ENCODE measurements around the gene VWA8. TPM values are rescaled to one million over a fixed set of nuclear protein-coding genes. Genes with fewer than 3 reads are reported as not detected.
"Not testable (repeated sequence)": the region's sequence is repeated elsewhere in the genome, so short reads cannot be mapped to it uniquely, and the experiment has no call there.

The VWA8 gene
- polyA plus RNA-seq, 1 donor = 9.9 TPM

DNA sequence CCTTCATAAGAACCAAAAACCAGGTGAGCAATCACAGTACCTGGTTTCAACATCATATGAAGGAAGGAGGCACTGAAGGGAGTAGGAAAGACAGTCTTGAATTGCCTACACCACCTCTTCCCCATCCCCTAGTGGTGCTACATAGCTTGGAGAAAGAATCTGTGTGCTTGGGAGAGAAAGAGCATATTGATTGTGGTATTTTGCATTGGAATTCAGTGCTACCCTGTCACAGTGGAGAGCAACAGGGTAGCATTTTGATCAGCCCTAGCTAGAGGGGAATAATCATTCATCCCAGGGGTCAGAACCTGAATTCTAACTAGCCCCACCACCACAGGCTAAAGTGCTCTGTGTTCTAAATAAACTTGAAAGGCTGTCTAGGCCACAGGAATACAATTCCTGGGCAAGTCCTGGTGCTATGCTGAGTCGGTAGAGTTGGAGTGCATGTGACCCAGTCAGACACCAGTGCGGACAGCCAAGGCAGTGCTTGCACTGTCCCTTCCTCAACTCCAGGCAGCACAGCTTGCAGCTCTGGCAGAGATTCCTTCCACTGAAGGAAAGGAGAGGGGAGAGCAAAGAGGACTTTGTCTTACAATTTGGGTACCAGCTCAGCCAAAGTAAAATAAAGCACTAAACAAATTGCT, 158.7 kb downstream of the VWA8 start:
- DNase-seq = no peak

DNA sequence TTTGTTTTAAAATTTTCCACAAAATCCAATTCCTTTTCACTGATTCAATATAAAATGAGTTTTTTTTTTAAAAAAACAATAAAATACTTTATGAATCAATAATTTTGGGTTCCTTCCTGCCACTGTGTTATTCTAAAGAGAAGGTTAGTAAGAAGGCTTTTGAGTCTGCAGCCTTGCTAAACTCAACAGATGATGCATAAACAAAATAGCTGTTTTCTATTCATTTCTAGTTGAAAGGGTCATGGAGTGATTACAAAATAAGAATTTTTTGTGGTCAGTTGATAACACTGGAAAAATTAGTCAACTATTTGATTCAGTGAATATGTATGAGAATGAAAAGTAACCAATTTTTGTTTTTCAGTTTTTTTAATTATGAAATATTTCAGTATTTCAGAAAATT, 169.9 kb downstream of the VWA8 start:
- DNase-seq = no peak

DNA sequence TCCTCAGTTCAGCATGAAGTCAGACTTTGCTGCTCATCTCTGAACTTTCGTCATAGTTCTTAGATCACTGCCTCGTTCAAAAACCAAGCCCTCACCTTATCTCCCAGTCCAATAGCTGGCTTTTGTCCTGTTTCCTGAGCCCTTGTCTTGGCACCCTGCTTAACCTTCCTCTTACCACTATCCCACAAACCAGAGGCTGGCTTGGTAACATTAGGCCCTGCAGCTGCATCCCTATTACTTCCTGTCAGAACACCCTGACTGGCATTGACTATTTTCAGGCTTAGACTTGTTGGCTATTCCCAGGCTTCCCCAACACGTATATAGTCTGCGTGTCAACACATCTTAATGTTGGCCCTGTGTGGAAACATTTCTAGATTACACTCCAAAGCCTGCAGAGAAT, 172.4 kb downstream of the VWA8 start:
- DNase-seq = no peak

DNA sequence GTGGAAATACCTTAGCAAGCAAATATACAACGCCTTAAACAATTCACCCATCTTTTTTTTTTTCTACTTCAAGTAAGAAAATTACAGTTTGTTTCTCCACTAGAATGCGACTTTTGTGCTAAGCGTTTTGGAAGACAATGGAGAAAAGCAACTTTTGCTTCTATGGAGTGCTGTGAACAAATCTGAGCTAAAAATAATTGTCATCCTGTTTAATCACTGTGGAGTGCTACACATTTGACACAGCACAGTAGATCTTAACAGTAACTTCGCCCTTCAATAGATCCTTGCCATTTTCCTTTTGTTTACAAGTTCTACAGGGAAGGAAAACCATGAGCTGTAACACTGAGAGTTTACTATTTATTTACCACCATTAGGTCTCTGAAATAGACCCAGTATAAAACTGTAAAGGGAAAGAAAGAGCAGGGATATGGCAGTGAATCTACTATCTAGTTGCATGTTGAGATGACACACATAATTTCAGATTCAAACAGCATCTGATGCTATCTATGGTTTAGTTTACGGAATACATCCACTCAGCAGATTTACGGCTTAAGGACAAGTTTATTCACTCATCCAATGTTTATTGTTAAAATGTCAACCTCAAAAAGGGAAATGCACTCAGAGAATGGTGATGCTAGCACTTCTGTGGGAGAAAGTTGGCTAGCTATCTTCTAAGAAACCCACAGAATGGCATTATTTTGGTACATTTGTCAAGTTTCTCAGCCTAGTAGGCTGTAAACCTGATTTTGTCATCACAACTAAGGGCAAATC, 175.3 kb downstream of the VWA8 start:
- DNase-seq = no peak

DNA sequence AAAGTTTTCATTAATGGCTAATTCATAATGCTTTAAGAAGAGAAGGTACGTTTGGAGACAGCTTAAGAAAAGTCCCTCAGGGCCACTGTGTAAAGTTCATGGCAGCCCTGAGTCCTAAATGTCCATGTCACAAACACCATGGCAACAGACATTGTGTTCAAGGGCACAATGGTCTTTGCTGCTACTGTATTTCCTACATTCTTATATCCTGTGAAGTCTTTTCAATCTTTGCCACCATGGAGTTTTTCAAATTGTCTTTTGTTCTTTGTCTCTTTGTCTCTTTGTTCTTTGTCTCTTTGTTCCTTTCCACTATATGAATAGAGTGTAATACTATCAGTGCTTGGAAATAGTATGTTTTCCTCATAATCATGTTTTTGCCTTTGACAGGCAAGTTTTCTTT, 178.8 kb downstream of the VWA8 start:
- DNase-seq = no peak

DNA sequence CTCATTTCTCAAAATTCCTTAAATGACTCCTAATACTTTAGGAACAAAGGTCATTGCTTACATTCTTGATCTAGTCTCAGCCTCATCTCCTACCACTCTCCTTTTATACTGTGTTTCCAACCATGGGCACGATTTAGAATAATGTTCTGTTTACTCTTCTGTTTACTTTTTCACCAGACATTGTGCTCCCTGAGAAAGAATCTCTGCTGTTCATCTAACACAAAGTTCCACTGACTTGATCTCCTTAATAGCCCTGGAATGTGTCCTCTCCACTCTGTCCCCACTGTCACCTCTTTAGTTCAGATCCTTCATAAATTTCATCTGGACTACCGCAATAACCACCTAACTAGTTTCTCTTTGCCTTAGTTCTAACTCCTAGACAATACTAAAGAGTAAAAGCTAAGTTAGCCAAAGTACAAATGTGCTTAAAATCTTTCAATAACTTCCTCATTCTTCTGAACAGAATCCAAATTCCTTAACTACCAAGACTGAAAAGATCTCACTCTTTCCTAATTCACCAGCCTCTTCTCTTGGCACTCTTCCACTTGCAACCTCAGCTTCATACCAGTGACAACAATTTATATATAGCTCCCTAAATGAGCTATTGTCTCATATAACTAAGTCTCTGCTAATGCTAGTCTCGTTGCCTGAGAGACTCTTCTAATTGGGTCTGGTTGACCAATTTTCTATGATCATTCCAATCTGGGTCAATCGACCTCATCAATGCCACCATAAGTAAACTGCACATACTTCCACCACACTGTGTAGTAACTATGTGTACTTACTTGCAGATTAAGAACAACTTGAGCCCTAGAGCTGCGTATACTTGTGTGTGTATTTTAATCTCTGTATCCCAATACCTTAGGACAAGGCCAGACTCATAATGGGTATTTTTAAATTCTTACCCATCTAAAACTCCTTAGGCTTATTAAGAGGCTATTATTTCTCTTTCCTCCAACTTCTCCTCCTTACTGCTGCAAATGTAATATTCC, 179.9 kb downstream of the VWA8 start:
- DNase-seq = no peak

DNA sequence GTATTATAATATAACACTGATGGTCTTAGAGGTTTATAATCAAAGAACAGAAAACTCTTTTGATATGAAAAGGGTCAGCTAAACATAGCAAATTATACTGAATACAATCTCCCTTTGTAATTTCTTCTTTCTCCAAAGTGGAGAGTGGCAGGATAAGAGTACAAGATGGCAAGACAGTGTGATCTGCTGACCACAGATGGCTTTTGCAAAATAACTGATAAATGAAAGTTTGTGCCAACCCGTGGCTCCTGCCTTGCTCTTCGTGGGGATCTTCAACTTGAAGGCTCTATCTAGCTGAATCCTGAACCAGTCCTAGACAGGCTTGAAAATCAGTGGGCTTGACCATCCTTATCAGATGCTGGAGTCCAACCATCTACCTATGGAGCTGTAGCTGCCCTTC, 185.7 kb downstream of the VWA8 start:
- no peak for DNase-seq

DNA sequence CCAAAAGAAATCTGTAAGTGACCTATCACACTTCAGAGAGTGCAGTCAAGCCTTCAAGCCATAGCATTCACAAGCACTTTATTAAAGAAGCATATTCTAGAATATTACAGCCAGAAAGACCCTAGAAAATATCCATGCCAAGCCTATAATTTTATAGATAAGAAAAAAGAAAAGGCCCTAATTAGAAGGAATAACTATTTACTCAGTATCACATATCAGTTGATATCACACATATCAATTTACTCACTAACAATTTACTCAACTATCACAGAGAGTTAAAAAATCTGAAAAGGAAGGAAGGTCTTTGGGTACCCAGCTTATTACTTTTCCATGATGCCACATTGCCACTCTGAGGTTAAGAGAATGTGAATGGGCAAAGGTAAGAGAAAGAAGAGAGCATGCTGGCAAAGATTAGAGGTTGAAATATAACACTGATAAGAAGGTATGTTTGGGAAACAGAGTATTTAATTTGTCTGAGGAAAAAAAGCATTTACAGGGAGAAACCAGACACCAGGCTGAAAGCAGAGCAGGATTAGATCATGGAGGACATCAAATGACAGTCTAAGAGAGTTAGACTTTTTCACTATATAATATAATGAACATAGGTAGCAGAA, 186.2 kb downstream of the VWA8 start:
- DNase-seq = no peak

DNA sequence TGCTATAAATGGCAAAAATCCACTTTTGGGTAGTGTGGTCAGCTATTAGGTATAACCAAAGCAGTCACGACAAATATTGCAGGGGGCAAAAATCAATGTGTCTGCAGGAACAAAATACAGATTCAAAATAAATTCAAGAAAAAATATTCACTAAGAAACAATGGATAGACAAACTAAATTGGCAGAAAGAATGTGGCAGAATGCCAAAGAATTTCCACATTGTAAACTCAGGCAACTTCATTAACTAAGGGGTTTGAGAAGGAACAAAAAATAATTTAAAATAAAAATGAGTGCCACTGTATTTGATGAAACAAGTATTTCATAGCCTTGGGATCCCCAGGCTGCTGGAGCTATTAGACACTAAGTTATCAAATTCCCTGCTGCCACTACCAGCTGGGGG, 193.1 kb downstream of the VWA8 start:
- DNase-seq = no peak

DNA sequence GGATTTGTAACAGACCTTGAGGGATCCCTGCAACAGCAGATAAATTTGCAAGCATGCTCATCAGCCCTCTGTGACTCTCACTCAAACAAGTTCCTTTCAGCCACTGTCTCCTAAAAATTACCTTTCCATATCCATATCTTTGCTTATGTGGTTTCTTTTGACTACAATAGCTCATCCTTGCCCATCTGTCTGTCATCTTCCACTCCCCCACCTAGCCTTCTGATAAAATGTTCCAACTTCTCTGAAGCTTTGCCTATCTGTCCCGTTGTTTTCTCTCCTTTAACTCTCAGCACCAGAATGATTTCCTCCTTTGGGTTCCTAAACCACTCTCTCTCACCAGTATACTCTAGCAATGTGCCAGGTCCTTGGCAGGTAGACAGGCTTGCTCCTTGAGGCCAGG, 194.5 kb downstream of the VWA8 start:
- DNase-seq = no peak

DNA sequence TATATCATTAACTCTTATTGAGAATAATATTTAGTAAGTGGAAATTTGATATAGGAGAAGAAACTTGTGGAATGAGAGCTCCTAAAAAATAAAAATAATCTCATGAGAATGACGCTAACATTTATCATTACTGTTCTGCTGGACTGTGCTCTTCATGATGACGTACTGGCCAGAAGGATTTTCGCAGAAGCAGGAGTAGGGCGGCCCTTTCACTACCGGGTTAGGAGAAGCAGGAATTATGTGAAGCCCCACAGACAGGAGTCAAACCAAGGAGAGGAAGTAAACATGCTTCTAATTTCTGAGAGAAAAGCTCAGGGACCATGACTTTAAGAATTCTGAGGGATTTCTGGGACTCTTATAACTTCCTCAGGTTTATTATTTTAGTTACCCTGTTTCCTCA, 195.1 kb downstream of the VWA8 start:
- no peak for DNase-seq

DNA sequence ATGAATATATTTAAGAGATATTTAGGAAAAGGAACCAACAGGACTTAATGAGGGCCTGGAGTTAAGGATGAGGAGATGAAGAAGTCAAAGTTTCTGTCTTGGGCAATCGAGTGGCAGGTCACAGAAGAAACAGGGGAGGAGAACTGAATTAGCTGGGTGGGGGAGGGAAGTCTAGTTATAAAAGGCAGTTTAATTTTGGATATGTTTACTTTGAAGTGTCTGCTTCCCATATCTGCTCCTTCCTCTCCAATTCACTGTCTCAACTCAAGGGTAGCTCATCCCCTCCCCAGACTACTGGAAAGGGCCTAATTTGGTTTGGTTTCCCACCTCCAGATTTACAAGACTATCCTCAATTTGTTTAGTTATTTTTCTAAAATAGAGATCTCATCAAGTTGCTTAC, 195.9 kb downstream of the VWA8 start:
- no peak for DNase-seq

DNA sequence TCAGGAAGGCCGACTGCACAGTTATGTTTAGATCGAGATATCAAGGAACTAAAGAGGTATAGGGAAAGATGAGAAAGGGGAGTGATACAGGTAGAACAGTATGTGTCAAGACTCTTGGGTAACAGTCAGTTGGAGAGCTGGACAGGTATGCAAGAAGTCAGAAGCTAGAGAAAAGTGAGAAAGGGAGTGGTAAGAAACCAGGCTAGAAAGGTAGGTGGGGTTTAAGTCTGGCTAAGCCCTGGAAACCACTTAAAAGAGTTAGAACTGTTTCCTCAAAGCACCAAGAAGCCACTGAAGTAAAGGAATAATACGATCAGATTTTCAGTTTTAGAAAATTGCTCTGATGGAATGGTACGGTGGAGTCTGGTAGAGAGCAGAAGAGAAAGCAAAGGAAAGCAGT, 196.4 kb downstream of the VWA8 start:
- no peak for DNase-seq

DNA sequence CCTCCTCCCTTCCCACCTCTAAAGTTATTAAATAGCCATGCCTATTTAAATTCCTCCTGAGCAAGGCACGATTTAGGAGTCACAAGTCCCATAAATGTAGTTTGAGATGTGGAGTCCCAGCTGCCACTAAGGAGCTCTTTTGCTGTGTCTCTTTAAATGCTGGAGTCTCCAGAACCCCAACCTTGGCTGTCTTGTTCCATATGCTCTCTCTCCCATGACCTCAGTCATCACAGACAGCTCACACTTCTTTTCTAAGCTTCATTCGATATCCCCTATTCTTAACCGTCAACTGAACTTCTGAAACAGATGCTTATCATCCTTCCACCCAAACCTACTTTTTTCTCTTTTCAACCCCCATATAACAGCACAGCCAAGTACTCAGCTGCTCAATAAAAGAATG, 197.1 kb downstream of the VWA8 start:
- no peak for DNase-seq

DNA sequence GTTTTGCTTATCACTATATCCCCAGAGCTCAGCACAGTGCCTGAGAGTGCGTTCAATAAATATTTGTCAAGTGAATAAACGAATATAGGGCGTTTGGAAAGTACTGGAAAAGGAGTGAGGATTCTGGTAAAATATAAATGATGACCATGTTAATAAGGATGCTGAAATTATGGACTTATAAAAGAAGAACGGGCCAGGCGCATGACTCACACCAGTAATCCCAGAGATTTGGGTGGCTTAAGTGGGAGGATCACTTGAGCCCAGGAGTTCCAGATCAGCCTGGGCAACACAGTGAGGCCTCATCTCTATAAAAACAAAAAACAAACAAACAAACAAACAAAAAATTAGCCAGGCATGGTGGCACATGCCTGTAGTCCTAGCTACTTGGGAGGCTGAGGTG, 198.1 kb downstream of the VWA8 start:
- no peak for DNase-seq

DNA sequence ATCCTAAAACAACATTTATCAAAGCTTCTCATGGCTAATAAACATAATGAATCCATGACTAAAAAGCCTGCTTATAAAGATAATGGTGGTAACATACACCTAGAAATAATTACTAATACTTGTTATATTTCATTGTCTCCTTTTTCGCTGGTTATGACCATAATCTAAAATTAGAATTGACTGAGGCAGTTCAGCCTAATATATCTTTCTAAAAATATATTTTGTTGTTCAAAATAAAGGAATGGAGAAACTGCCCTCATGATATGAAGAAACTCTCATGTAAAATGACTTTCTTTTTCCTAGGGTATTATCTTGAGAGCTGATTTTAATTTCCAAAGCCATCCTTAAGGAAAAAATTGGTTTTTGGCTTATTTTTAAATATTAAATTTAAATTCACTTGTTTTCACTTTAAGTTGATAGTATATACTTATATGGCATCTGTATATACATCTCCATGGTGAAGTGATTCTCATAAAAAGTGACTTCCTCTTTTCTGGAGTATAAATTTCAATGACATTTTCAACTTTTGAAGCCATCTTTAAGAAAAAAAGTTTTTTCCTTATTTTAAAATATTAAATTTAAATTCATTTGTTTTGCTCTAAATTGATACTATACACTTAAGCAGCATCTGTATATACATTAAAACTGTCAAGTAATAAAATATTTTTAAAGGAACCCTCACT, 204.6 kb downstream of the VWA8 start:
- no peak for DNase-seq

DNA sequence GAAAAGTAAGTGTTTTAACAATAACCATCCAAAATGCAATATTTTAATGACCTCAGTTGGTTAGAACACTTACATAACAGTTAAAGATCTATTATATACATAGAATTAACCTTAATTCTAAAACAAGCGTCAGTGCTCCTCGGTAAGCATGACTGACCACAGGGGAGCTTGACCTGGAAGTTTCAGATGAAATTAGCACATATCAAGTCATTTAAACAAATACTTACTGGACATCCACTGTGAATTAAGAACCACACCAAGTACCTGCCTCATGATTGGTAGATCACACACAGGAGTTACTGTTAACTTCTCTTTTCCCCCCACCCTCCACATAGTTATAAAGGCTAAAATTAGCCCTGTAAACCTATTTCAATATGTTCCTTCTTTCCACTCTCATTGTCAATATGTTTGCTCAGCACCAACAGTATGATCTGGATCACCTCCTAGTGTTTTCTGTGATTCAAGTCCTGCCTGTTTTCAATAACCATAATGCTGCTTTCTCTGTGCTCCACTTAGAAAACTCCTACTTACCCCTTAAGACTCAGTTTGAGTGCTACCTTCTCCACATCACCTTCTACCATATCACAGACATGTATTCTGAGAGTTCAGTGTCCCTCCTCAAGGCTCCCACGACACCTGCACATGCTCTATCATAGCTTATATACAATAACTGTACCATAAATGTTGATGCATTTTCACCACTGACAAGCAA, 209.0 kb downstream of the VWA8 start:
- no peak for DNase-seq

DNA sequence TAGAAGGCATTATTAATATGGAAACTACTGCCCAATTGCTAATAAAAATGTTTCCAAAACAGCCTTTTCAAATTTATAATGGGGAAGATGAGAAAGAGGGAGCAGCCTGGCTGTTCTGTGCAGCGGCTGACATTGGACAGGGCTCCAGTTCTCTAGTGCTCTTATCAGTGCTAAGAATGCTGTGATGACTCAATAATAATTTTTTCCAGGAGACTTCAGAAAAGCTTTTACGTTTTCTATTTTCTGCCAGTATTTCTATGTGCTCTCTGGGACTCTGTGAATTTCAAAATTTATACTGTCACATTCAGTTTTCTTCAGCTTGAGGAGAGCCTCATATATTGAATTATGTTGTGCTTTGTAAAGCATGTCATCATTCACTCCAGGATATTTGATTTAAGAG, 209.6 kb downstream of the VWA8 start:
- peak; percentile 15 for DNase-seq

DNA sequence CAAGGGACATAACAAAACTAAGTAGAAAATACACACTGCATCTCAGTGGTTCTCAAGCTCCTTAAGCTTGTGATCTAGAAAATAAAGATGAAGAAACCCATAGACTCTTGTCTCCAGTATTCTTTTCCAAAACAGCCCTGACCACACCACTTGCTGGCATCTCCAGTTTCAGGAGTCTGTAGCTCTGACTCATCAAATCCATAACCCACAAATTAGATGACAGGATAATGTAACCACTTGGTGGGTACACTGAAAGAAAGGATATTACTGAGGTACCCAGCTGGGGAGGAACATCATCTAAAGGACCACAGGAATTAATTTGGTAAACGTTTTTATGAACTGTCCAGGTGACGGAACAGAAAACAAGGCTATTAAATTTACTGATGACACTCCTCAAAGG, 214.7 kb downstream of the VWA8 start:
- no peak for DNase-seq

DNA sequence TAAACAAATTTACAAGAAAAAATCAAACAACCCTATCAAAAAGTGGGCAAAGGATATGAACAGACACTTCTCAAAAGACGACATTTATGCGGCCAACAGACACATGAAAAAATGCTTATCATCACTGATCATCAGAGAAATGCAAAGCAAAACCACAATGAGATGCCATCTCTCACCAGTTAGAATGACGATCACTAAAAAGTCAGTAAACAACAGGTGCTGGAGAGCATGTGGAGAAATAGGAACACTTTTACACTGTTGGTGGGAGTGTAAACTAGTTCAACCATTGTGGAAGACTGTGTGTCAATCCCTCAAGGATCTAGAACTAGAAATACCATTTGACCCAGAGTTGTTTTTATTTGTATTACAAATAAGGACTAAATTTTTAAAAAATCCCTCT, 215.4 kb downstream of the VWA8 start:
- DNase-seq = not testable (repeated sequence)

DNA sequence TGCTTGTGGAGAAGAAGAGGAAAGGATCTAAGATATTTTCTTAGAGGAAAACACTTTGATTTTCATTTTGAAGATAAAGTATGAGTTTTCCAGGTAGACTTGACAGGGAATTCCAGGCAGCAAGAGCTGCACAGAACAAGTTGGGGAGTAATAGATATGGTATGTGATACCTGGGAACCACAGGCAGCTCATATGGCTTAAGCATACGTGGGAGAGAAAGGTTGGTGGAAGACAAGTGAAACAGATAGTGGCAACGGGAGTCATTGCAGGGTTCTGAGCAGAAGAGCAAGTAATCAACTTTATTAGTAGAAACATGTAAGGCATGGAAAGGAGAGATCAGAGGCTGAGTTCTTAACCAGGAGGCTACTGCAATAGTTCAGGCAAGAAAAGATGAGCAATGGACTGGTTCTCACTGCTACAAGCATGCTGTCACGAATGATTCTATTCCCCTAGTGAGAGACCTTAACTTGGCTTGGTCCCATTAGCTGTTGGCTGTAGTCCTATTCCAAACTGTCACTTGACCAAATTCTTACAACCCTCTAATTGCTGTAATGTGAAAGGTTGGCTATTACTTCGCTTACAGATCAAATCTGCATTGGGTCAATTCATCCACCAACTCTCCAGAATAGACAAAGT, 217.9 kb downstream of the VWA8 start:
- DNase-seq = no peak
